ENCODE measurements around the gene CADM4. TPM values are rescaled to one million over a fixed set of nuclear protein-coding genes. Genes with fewer than 3 reads are reported as not detected.

CADM4 gene
- total and polyA plus RNA-seq, 2 of the 8 experiments (the other 6 are each of a cell fraction or from before 2014, with no cell fraction given) = 13.5 to 25.0 TPM

DNA sequence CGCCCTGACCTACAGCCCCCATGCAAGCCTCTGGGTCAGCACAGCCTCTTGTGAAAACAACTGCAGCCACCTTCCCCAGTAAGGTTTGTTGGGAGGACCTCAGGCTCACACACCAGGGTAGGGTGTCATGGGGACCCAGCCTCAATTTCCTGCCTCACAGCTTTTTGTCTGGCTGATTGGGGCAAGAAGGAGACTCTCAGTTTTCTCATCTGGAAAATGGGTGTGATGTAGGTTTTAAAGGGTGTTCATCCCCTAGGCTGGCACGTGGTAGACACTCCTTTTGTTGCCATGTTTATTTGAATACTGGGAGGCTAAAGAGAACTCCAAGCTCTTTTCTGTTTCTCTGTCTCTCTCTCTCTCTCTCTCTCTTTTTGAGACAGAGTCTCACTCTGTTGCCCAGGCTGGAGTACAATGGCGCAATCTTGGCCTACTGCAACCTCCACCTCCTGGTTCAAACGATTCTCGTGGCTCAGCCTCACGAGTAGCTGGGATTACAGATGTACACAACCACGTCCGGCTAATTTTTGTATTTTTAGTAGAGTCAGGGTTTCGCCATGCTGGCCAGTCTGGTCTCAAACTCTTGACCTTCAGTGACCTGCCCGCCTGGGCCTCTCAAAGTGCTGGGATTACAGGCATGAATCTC lies 48.5 kb upstream of the CADM4 start:
- Histone ChIP-seq H3K9me3 (ENCODE audit: insufficient read depth in 2 of 2, low read depth in 1 of 2, low read length in 1 of 2) (no peaks in the 10 kb centered on the region), H4K91ac (replicated peaks; ENCODE audit: insufficient read length, low read length) (no peak overlapping the region), H2BK12ac (ENCODE audit: low read depth, low read length) (no peak overlapping the region), H2BK5ac (ENCODE audit: low read depth, low read length) (no peak overlapping the region), H3K4ac (replicated peaks; ENCODE audit: insufficient read length, low read depth, low read length) (no peak overlapping the region), H3K23me2 (ENCODE audit: low read depth, low read length) (no peaks in the 10 kb centered on the region; the same call in 1 of the 2 replicates), H2BK15ac (ENCODE audit: low read length) (no peak overlapping the region), H4K5ac (ENCODE audit: insufficient read length, low read depth, low read length) (no peak overlapping the region), H4K8ac (ENCODE audit: extremely low read depth, insufficient read depth, low read length) (no peak overlapping the region), H3K79me2 (ENCODE audit: control insufficient read depth in 1 of 2, insufficient read depth in 2 of 2, low read length in 2 of 2) (no peaks in the 10 kb centered on the region), H3K4me1 (replicated peaks in 1 of 4; ENCODE audit: control insufficient read depth in 3 of 4, insufficient read depth in 4 of 4, low read length in 3 of 4) (peaks cover 0 to 2% (median 0%) of the 10 kb centered on the region in 4 experiments; a peak in 2 of 7 replicates), H3K27ac (ENCODE audit: low read depth, low read length) (no peak overlapping the region), H3K9ac (replicated peaks in 1 of 4; ENCODE audit: extremely low read depth in 1 of 4, low read depth in 3 of 4, low read length in 3 of 4) (no peak overlapping the region), H3K23ac (ENCODE audit: insufficient read length) (no peak overlapping the region), H3K56ac (replicated peaks; ENCODE audit: insufficient read length, low read depth, low read length) (no peak overlapping the region), H2BK20ac (ENCODE audit: low read length) (no peak overlapping the region), H2AFZ (ENCODE audit: low read length) (no peak overlapping the region), H3K18ac (ENCODE audit: extremely low read depth, low read length) (no peak overlapping the region), H2AK5ac (ENCODE audit: low read depth, low read length) (no peak overlapping the region), H3K79me1 (ENCODE audit: low read depth, low read length) (no peaks in the 10 kb centered on the region), H4K20me1 (replicated peaks in 1 of 2; ENCODE audit: control insufficient read depth in 1 of 2, insufficient read depth in 2 of 2, low read length in 2 of 2) (no peaks in the 10 kb centered on the region), H3K27me3 (replicated peaks in 1 of 4; ENCODE audit: control insufficient read depth in 3 of 4, extremely low read depth in 1 of 4, insufficient read depth in 3 of 4, low read length in 3 of 4) (no peaks in the 10 kb centered on the region; a peak in 1 of 7 replicates), H2BK120ac (replicated peaks; ENCODE audit: low read depth, low read length) (no peak overlapping the region), H3K4me2 (ENCODE audit: insufficient read depth in 1 of 2, low read depth in 2 of 2, low read length in 2 of 2) (no peak overlapping the region), H3K4me3 (ENCODE audit: extremely low read depth in 1 of 4, insufficient read depth in 2 of 4, low read depth in 3 of 4, low read length in 4 of 4) (no peak overlapping the region), H3K14ac (ENCODE audit: insufficient read length) (no peak overlapping the region), H3K36me3 (ENCODE audit: control insufficient read depth in 2 of 4, insufficient read depth in 4 of 4, low read length in 3 of 4) (no peaks in the 10 kb centered on the region)
- ChIA-PET POLR2A (ENCODE audit: partially characterized antibody) (interaction anchor here (0.7 kb wide), 1 partner anchor 36 kb away, joined by 3 read pairs; no protein-coding TSS in a partner anchor), CTCF (ENCODE audit: partially characterized antibody) (interaction anchor here (0.7 to 1.8 kb wide), 4 partner anchors 10 to 26 kb away, joined by 3 to 5 read pairs (median 4); no protein-coding TSS in a partner anchor)
- no peak for TF ChIP-seq SIX5 (IDR thresholded peaks at IDR 0.05; ENCODE audit: low read depth, low read length)
- TF ChIP-seq KDM1A (IDR thresholded peaks at IDR 0.05; ENCODE audit: borderline replicate concordance, low read length) = 0 out of 2 replicates have a peak, but pooled peaks have one; percentile 19
- FAIRE-seq = no peak
- 85% methylated on average over 10 of the region's 10 CpGs; no CpG with 5 or more reads in 1 of the 2 experiments for WGBS, 2 experiments (ENCODE audit: extremely low coverage in 1 of 2, insufficient coverage in 1 of 2, insufficient read length in 1 of 2, insufficient replicate concordance in 2 of 2, low coverage in 1 of 2, low lambda C conversion rate in 2 of 2, missing lambda C conversion rate in 1 of 2)
- DNase-seq (ENCODE audit: low read depth in 1 of 2, low spot score in 2 of 2) = no peak
